H1 (cell line): ENCODE measurements around the gene SLX9. TPM values are rescaled to one million over a fixed set of nuclear protein-coding genes. Genes with fewer than 3 reads are reported as not detected.

Experiments used
- FOSL1 ChIP-seq: IDR thresholded peaks from 2 replicates; pipeline ENCODE4 v1.6.1; 2011; ENCODE audit warnings: mild to moderate bottlenecking, low read depth, low read length, moderate library complexity; ENCODE audit not compliant: insufficient read depth
- GTF2F1 ChIP-seq: IDR thresholded peaks from 2 replicates; pipeline ENCODE4 v1.6.1; 2012; ENCODE audit warnings: low read depth, low read length, improper control_type of control experiment, borderline replicate concordance
- JUND ChIP-seq: IDR thresholded peaks from 2 replicates; pipeline ENCODE4 v1.6.1; 2011; ENCODE audit warnings: mild to moderate bottlenecking, improper control_type of control experiment, low read length
- KDM4A ChIP-seq: IDR thresholded peaks from one replicate; pipeline ENCODE4 v1.7.1; 2012; ENCODE audit warnings: low read depth, mild to moderate bottlenecking, moderate library complexity, low read length, inconsistent platforms; ENCODE audit not compliant: severe bottlenecking
- KDM5A ChIP-seq: fragments of 200-600 bp; IDR thresholded peaks from 2 replicates; pipeline ENCODE4 v1.7.1; 2012; ENCODE audit warnings: mild to moderate bottlenecking, low read length, inconsistent platforms, mixed read lengths
- SRF ChIP-seq: IDR thresholded peaks from 2 replicates; pipeline ENCODE4 v1.6.1; 2011; ENCODE audit warnings: mild to moderate bottlenecking, low read depth, low read length, moderate library complexity
- polyA plus RNA-seq, 7 experiments: library from polyadenylated mRNA; depleted of rRNA in 3 of 7; stranded (reverse) in 5 of 7; unstranded in 2 of 7; fragments of >200 nt in 5 of 7; fragments of 200-250 nt in 2 of 7; gene quantifications; 1 replicate in 5 of 7; 2 replicates in 1 of 7; 4 replicates in 1 of 7; pipeline versions ENCODE4 v1.2.1 to v1.2.3, GENCODE V29; 2011 to 2013; ENCODE audit warnings: missing spikeins in 2 of 7, mixed read lengths in 2 of 7
- total RNA-seq: library from RNA; stranded (reverse); fragmentation: NEBNext Ultra II Directional; extraction: Animal tissue kit (Norgen Biotek cat#: 25700); gene quantifications from 2 replicates; pipeline ENCODE4 v1.2.1, GENCODE V29; 2021
- TF ChIP-seq, protein P1 (sequence below): IDR thresholded peaks from 2 replicates; pipeline ENCODE4 v1.6.1; 2011; ENCODE audit warnings: low read depth, mild to moderate bottlenecking, low read length; ENCODE audit not compliant: insufficient read depth
- TF ChIP-seq, protein P2 (sequence below): fragments of 300-600 bp; sonication (generic); IDR thresholded peaks from 2 replicates; pipeline ENCODE4 v1.7.1; 2012; ENCODE audit warnings: low read length, moderate library complexity, mild to moderate bottlenecking, inconsistent platforms; ENCODE audit not compliant: insufficient replicate concordance

Gene SLX9
- total and polyA plus RNA-seq, 2 of the 8 experiments (the other 6 are each of a cell fraction or from before 2014, with no cell fraction given), result 17.7 to 57.3 TPM

DNA sequence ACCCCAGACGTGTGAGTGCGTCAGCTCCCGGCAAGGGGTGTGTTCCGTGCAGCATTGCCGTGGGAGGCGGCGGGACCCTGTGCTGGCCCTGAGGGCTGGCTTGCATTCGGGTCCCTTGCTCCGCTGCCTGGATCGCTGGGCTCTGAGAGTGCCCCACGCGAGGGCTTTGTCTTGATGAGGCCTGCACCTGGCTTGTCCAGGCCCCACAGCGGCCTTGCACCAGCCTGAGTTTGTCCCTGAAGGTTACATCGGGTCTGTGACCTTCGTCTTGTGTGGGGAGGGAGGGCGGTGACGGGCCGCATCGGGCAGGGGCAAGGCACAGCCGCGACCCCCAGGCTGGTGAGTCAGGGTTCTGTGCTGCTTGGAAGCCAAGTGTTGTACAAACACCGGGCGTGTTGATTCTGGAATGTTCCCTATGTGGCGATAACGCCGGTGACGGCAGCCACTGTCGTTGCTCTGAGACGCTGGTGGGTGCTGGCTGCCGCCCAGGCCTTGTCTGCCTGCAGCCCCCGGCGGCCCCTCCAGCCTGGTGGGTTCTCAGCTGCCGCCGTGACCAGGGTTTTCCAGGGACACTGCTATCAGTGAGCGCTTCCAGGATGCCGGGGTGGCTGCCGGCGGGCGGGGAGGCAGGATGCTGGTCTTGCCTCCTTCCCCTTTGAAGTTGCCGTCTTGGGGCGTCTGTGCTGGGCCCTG is 42.9 kb downstream of the SLX9 start (continued):
- TF ChIP-seq, protein P1, sequence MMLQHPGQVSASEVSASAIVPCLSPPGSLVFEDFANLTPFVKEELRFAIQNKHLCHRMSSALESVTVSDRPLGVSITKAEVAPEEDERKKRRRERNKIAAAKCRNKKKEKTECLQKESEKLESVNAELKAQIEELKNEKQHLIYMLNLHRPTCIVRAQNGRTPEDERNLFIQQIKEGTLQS, result no peak
- TF ChIP-seq KDM4A (no peak), KDM5A (no peak), SRF (no peak), GTF2F1 (no peak), JUND (no peak), FOSL1 (no peak)
- TF ChIP-seq, protein P2, sequence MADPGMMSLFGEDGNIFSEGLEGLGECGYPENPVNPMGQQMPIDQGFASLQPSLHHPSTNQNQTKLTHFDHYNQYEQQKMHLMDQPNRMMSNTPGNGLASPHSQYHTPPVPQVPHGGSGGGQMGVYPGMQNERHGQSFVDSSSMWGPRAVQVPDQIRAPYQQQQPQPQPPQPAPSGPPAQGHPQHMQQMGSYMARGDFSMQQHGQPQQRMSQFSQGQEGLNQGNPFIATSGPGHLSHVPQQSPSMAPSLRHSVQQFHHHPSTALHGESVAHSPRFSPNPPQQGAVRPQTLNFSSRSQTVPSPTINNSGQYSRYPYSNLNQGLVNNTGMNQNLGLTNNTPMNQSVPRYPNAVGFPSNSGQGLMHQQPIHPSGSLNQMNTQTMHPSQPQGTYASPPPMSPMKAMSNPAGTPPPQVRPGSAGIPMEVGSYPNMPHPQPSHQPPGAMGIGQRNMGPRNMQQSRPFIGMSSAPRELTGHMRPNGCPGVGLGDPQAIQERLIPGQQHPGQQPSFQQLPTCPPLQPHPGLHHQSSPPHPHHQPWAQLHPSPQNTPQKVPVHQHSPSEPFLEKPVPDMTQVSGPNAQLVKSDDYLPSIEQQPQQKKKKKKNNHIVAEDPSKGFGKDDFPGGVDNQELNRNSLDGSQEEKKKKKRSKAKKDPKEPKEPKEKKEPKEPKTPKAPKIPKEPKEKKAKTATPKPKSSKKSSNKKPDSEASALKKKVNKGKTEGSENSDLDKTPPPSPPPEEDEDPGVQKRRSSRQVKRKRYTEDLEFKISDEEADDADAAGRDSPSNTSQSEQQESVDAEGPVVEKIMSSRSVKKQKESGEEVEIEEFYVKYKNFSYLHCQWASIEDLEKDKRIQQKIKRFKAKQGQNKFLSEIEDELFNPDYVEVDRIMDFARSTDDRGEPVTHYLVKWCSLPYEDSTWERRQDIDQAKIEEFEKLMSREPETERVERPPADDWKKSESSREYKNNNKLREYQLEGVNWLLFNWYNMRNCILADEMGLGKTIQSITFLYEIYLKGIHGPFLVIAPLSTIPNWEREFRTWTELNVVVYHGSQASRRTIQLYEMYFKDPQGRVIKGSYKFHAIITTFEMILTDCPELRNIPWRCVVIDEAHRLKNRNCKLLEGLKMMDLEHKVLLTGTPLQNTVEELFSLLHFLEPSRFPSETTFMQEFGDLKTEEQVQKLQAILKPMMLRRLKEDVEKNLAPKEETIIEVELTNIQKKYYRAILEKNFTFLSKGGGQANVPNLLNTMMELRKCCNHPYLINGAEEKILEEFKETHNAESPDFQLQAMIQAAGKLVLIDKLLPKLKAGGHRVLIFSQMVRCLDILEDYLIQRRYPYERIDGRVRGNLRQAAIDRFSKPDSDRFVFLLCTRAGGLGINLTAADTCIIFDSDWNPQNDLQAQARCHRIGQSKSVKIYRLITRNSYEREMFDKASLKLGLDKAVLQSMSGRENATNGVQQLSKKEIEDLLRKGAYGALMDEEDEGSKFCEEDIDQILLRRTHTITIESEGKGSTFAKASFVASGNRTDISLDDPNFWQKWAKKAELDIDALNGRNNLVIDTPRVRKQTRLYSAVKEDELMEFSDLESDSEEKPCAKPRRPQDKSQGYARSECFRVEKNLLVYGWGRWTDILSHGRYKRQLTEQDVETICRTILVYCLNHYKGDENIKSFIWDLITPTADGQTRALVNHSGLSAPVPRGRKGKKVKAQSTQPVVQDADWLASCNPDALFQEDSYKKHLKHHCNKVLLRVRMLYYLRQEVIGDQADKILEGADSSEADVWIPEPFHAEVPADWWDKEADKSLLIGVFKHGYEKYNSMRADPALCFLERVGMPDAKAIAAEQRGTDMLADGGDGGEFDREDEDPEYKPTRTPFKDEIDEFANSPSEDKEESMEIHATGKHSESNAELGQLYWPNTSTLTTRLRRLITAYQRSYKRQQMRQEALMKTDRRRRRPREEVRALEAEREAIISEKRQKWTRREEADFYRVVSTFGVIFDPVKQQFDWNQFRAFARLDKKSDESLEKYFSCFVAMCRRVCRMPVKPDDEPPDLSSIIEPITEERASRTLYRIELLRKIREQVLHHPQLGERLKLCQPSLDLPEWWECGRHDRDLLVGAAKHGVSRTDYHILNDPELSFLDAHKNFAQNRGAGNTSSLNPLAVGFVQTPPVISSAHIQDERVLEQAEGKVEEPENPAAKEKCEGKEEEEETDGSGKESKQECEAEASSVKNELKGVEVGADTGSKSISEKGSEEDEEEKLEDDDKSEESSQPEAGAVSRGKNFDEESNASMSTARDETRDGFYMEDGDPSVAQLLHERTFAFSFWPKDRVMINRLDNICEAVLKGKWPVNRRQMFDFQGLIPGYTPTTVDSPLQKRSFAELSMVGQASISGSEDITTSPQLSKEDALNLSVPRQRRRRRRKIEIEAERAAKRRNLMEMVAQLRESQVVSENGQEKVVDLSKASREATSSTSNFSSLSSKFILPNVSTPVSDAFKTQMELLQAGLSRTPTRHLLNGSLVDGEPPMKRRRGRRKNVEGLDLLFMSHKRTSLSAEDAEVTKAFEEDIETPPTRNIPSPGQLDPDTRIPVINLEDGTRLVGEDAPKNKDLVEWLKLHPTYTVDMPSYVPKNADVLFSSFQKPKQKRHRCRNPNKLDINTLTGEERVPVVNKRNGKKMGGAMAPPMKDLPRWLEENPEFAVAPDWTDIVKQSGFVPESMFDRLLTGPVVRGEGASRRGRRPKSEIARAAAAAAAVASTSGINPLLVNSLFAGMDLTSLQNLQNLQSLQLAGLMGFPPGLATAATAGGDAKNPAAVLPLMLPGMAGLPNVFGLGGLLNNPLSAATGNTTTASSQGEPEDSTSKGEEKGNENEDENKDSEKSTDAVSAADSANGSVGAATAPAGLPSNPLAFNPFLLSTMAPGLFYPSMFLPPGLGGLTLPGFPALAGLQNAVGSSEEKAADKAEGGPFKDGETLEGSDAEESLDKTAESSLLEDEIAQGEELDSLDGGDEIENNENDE, result no peak
- TF ChIP-seq, all 59 proteins: peak for 0
